ENCODE measurements around the gene CYBC1. TPM values are rescaled to one million over a fixed set of nuclear protein-coding genes. Genes with fewer than 3 reads are reported as not detected.
A peak's percentile ranks its signal among the peaks of the same experiment; 100 is the strongest.

CYBC1 gene
- total and polyA plus RNA-seq, 2 of the 8 experiments (the other 6 are each of a cell fraction or from before 2014, with no cell fraction given), result 74.6 to 81.4 TPM

DNA sequence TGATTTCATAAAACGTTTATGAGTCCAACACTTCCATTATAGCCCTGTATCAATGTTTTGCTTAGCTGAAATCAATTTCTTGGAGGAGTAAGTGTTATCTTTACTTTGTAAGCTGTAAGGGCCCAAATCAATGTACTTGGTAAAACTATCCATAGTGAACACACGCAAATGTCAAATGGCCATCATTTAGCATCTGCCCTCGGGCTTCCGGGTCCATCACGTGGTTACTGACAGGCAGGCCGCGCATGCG lies 7.3 kb upstream of the CYBC1 start:
- Histone ChIP-seq H3K4me3 (ENCODE audit: extremely low read depth in 1 of 4, insufficient read depth in 2 of 4, low read depth in 3 of 4, low read length in 4 of 4) (peak overlapping the region; percentile 77 to 86 (median 81)), H2AFZ (ENCODE audit: low read length) (no peak overlapping the region), H2BK20ac (ENCODE audit: low read length) (no peak overlapping the region), H2BK120ac (replicated peaks; ENCODE audit: low read depth, low read length) (no peak overlapping the region), H3K79me2 (ENCODE audit: control insufficient read depth in 1 of 2, insufficient read depth in 2 of 2, low read length in 2 of 2) (peaks cover 0 to 3% of the 10 kb centered on the region in 2 experiments; a peak in 1 of 4 replicates), H3K36me3 (ENCODE audit: control insufficient read depth in 2 of 4, insufficient read depth in 4 of 4, low read length in 3 of 4) (peaks cover 3 to 11% (median 6%) of the 10 kb centered on the region in 4 experiments; a peak in 6 of 8 replicates), H3K4me2 (ENCODE audit: insufficient read depth in 1 of 2, low read depth in 2 of 2, low read length in 2 of 2) (peak overlapping the region; percentile 86 to 99), H3K9me3 (ENCODE audit: insufficient read depth in 2 of 2, low read depth in 1 of 2, low read length in 1 of 2) (peaks cover 2 to 10% of the 10 kb centered on the region in 2 experiments; a peak in 3 of 4 replicates), H4K5ac (ENCODE audit: insufficient read length, low read depth, low read length) (no peak overlapping the region), H2BK15ac (ENCODE audit: low read length) (no peak overlapping the region), H2AK5ac (ENCODE audit: low read depth, low read length) (no peak overlapping the region), H3K9ac (replicated peaks in 1 of 4; ENCODE audit: extremely low read depth in 1 of 4, low read depth in 3 of 4, low read length in 3 of 4) (peak overlapping the region in 2 of 4 experiments; percentile 80 to 82; a peak in 4 of 7 replicates), H3K27ac (ENCODE audit: low read depth, low read length) (peak overlapping the region; percentile 86), H3K23me2 (ENCODE audit: low read depth, low read length) (peaks cover 2% of the 10 kb centered on the region; the same call in 1 of the 2 replicates), H3K79me1 (ENCODE audit: low read depth, low read length) (0 out of 2 replicates have a peak, but pooled peaks cover 3% of the 10 kb centered on the region), H3K27me3 (replicated peaks in 1 of 4; ENCODE audit: control insufficient read depth in 3 of 4, extremely low read depth in 1 of 4, insufficient read depth in 3 of 4, low read length in 3 of 4) (no peaks in the 10 kb centered on the region), H3K56ac (replicated peaks; ENCODE audit: insufficient read length, low read depth, low read length) (no peak overlapping the region), H4K8ac (ENCODE audit: extremely low read depth, insufficient read depth, low read length) (no peak overlapping the region), H4K91ac (replicated peaks; ENCODE audit: insufficient read length, low read length) (no peak overlapping the region), H2BK5ac (ENCODE audit: low read depth, low read length) (no peak overlapping the region), H3K23ac (ENCODE audit: insufficient read length) (no peak overlapping the region), H2BK12ac (ENCODE audit: low read depth, low read length) (no peak overlapping the region), H3K4me1 (replicated peaks in 1 of 4; ENCODE audit: control insufficient read depth in 3 of 4, insufficient read depth in 4 of 4, low read length in 3 of 4) (peaks cover 0 to 8% (median 3%) of the 10 kb centered on the region in 4 experiments; a peak in 4 of 7 replicates), H3K18ac (ENCODE audit: extremely low read depth, low read length) (no peak overlapping the region), H3K14ac (ENCODE audit: insufficient read length) (no peak overlapping the region), H3K4ac (replicated peaks; ENCODE audit: insufficient read length, low read depth, low read length) (no peak overlapping the region), H4K20me1 (replicated peaks in 1 of 2; ENCODE audit: control insufficient read depth in 1 of 2, insufficient read depth in 2 of 2, low read length in 2 of 2) (peaks cover 3 to 11% of the 10 kb centered on the region in 2 experiments)
- FAIRE-seq, result no peak
- TF ChIP-seq KDM5A (IDR thresholded peaks at IDR 0.05; ENCODE audit: low read length) (no peak), TAF7 (optimal IDR thresholded peaks at IDR 0.05; ENCODE audit: borderline replicate concordance, low read depth, low read length) (no peak), CBX5 (IDR thresholded peaks at IDR 0.05; ENCODE audit: low read depth, low read length) (no peak), SAP30 (IDR thresholded peaks at IDR 0.05; ENCODE audit: insufficient read depth, insufficient replicate concordance, low read length) (peak; percentile 58), SIN3A (conservative IDR thresholded peaks at IDR 0.05 in 1 of 2, IDR thresholded peaks at IDR 0.05 in 1 of 2; ENCODE audit: low read depth in 1 of 2, low read length in 2 of 2) (peak; percentile 82 to 95), NRF1 (IDR thresholded peaks at IDR 0.05; ENCODE audit: low read depth, low read length) (peak; percentile 79)
- TF ChIP-seq, protein P1, sequence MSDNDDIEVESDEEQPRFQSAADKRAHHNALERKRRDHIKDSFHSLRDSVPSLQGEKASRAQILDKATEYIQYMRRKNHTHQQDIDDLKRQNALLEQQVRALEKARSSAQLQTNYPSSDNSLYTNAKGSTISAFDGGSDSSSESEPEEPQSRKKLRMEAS (IDR thresholded peaks at IDR 0.05), result peak; percentile 92
- TF ChIP-seq, protein P2, sequence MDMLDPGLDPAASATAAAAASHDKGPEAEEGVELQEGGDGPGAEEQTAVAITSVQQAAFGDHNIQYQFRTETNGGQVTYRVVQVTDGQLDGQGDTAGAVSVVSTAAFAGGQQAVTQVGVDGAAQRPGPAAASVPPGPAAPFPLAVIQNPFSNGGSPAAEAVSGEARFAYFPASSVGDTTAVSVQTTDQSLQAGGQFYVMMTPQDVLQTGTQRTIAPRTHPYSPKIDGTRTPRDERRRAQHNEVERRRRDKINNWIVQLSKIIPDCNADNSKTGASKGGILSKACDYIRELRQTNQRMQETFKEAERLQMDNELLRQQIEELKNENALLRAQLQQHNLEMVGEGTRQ (IDR thresholded peaks at IDR 0.05; ENCODE audit: low read length), result peak; percentile 93
- TF ChIP-seq, protein P3, sequence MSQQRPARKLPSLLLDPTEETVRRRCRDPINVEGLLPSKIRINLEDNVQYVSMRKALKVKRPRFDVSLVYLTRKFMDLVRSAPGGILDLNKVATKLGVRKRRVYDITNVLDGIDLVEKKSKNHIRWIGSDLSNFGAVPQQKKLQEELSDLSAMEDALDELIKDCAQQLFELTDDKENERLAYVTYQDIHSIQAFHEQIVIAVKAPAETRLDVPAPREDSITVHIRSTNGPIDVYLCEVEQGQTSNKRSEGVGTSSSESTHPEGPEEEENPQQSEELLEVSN (IDR thresholded peaks at IDR 0.05), result 0 out of 2 replicates have a peak, but pooled peaks have one; percentile 53
- TF ChIP-seq, protein P4, sequence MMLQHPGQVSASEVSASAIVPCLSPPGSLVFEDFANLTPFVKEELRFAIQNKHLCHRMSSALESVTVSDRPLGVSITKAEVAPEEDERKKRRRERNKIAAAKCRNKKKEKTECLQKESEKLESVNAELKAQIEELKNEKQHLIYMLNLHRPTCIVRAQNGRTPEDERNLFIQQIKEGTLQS (IDR thresholded peaks at IDR 0.05; ENCODE audit: insufficient read depth, low read depth, low read length), result peak; percentile 86
- CTCF ChIA-PET (ENCODE audit: partially characterized antibody), result interaction anchor here (1.0 kb wide), 1 partner anchor 33 kb away, joined by 3 read pairs; no protein-coding TSS in a partner anchor
- WGBS, 2 experiments (ENCODE audit: extremely low coverage in 1 of 2, insufficient coverage in 1 of 2, insufficient read length in 1 of 2, insufficient replicate concordance in 2 of 2, low coverage in 1 of 2, low lambda C conversion rate in 2 of 2, missing lambda C conversion rate in 1 of 2), result 5% methylated on average over 8 of the region's 8 CpGs; no CpG with 5 or more reads in 1 of the 2 experiments
- POLR2A ChIA-PET (ENCODE audit: partially characterized antibody), result interaction anchor here (1.0 to 1.8 kb wide), 3 partner anchors 8 to 39 kb away, joined by 3 to 5 read pairs (median 5); no protein-coding TSS in a partner anchor
- DNase-seq (ENCODE audit: low read depth in 1 of 2, low spot score in 2 of 2), result no peak

All from H1 (cell line).